Caki2 (cell line): ENCODE data around the gene LAPTM5. TPM values are rescaled to one million over a fixed set of nuclear protein-coding genes. Genes with fewer than 3 reads are reported as not detected.
"Not testable (repeated sequence)": the region's sequence is repeated elsewhere in the genome, so short reads cannot be mapped to it uniquely, and the experiment has no call there.

Experiments used
- DNase-seq: peaks from one replicate; pipeline ENCODE4 v3.0.0-alpha.2; 2015; ENCODE audit warnings: low read depth
- in situ Hi-C: cut with HindIII; loops from 2 replicates; pipeline ENCODE4 v1.10.0; 2016; ENCODE audit warnings: low sequenced_read_pairs, low pct_unique_long_range_greater_than_20kb, mixed read lengths
- total RNA-seq: library from RNA; depleted of rRNA; stranded (reverse); fragments of >200 nt; shearing (Covaris generic); gene quantifications from 2 replicates; pipeline ENCODE4 v1.2.3, GENCODE V29; 2014; ENCODE audit warnings: low replicate concordance

The LAPTM5 gene
- total RNA-seq, 1 experiment from 2014 or later, result 0.17 TPM

GRCh38 chr1:30776097-30777059 is 18.8 kb upstream of the LAPTM5 start:
- no peak for DNase-seq
- in situ Hi-C loops, result no loop called here

- no peak for DNase-seq
- in situ Hi-C loops, result no loop called here
These were observed 17.9 kb upstream of the LAPTM5 start for GRCh38 chr1:30775433-30775975.

GRCh38 chr1:30774550-30775432 is 17.2 kb upstream of the LAPTM5 start:
- DNase-seq, result no peak
- in situ Hi-C loops, result no loop called here

GRCh38 chr1:30773722-30774358 is 16.3 kb upstream of the LAPTM5 start:
- no peak for DNase-seq
- in situ Hi-C loops, result no loop called here

- in situ Hi-C loops, result no loop called here
- DNase-seq, result no peak
These were observed 13.4 kb upstream of the LAPTM5 start for GRCh38 chr1:30771005-30771404.

GRCh38 chr1:30770150-30770549 is 12.6 kb upstream of the LAPTM5 start:
- in situ Hi-C loops, result no loop called here
- no peak for DNase-seq

- in situ Hi-C loops, result no loop called here
These were observed 11.5 kb upstream of the LAPTM5 start for GRCh38 chr1:30768830-30769718.

GRCh38 chr1:30768159-30768829 is 10.7 kb upstream of the LAPTM5 start:
- no peak for DNase-seq
- in situ Hi-C loops, result no loop called here

More at GRCh38 chr1:30768830-30769718, 11.5 kb upstream of the LAPTM5 start:
- DNase-seq, result no peak

- in situ Hi-C loops, DNase-seq: not testable (repeated sequence)
These were observed 9.4 kb upstream of the LAPTM5 start for GRCh38 chr1:30766948-30767347.

- DNase-seq, result no peak
- in situ Hi-C loops, result no loop called here
These were observed 8.2 kb upstream of the LAPTM5 start for GRCh38 chr1:30765556-30766434.

- DNase-seq, result no peak
- in situ Hi-C loops, result no loop called here
These were observed 7.5 kb upstream of the LAPTM5 start for GRCh38 chr1:30764939-30765555.

- in situ Hi-C loops, result no loop called here
- no peak for DNase-seq
These were observed 6.8 kb upstream of the LAPTM5 start for GRCh38 chr1:30764396-30764795.

- in situ Hi-C loops, result no loop called here
- DNase-seq, result no peak
These were observed 6.2 kb upstream of the LAPTM5 start for GRCh38 chr1:30763651-30764248.

GRCh38 chr1:30762930-30763650 is 5.5 kb upstream of the LAPTM5 start:
- DNase-seq, result no peak
- in situ Hi-C loops, result no loop called here
